ENCODE data around the gene TES. TPM values are rescaled to one million over a fixed set of nuclear protein-coding genes. Genes with fewer than 3 reads are reported as not detected.

TES gene
- total and polyA plus RNA-seq, 2 of the 13 experiments (the other 11 are each of a cell fraction or from before 2014, with no cell fraction given), result 21.6 to 23.0 TPM

GRCh38 chr7:116239434-116239833, 29.1 kb downstream of the TES start (continued):
- TF ChIP-seq PRDM10 (CRISPR knock-in tag; IDR thresholded peaks at IDR 0.05; ENCODE audit: low read depth) (no peak), PHF5A (CRISPR knock-in tag; IDR thresholded peaks at IDR 0.05; ENCODE audit: low read depth, unreplicated experiment) (no peak), FOSL2 (CRISPR knock-in tag; IDR thresholded peaks at IDR 0.05) (peak; percentile 61), SAFB2 (CRISPR knock-in tag; IDR thresholded peaks at IDR 0.05; ENCODE audit: borderline replicate concordance, low read depth) (no peak), RARA (CRISPR knock-in tag; IDR thresholded peaks at IDR 0.05) (peak; percentile 61; the same call in 1 of the 2 replicates), TP53 (CRISPR knock-in tag; conservative IDR thresholded peaks at IDR 0.05) (no peak), AHDC1 (CRISPR knock-in tag; IDR thresholded peaks at IDR 0.05; ENCODE audit: borderline replicate concordance) (peak; percentile 87; the same call in 1 of the 2 replicates), NCOR1 (IDR thresholded peaks at IDR 0.05; ENCODE audit: borderline replicate concordance, low read length) (peak; percentile 73; the same call in 1 of the 2 replicates), ZNF326 (CRISPR knock-in tag; IDR thresholded peaks at IDR 0.05; ENCODE audit: borderline replicate concordance) (no peak), ZFP36L1 (CRISPR knock-in tag; IDR thresholded peaks at IDR 0.05) (no peak), HMG20B (CRISPR knock-in tag; conservative IDR thresholded peaks at IDR 0.05) (0 out of 2 replicates have a peak, but pooled peaks have one; percentile 22), RAD51 (IDR thresholded peaks at IDR 0.05; ENCODE audit: borderline replicate concordance) (no peak), ZMYM3 (CRISPR knock-in tag; IDR thresholded peaks at IDR 0.05) (peak; percentile 66), GPBP1L1 (CRISPR knock-in tag; IDR thresholded peaks at IDR 0.05) (no peak), ZNF124 (CRISPR knock-in tag; IDR thresholded peaks at IDR 0.05) (peak; percentile 35; the same call in 1 of the 2 replicates), SOX13 (IDR thresholded peaks at IDR 0.05) (peak; percentile 56; the same call in 1 of the 2 replicates), SOX13 (CRISPR knock-in tag; conservative IDR thresholded peaks at IDR 0.05 in 1 of 2, IDR thresholded peaks at IDR 0.05 in 1 of 2) (peak in 1 of 2 experiments; percentile 90; a peak in 2 of 4 replicates), ISL2 (CRISPR knock-in tag; IDR thresholded peaks at IDR 0.05) (0 out of 2 replicates have a peak, but pooled peaks have one; percentile 38), ZNF3 (CRISPR knock-in tag; IDR thresholded peaks at IDR 0.05) (peak; percentile 95), RBM22 (optimal IDR thresholded peaks at IDR 0.05; ENCODE audit: low read length) (no peak), ZNF121 (CRISPR knock-in tag; IDR thresholded peaks at IDR 0.05) (no peak), FOXA3 (CRISPR knock-in tag; IDR thresholded peaks at IDR 0.05) (peak; percentile 86)

Measured in HepG2 (cell line).